NCI-H2171 (cell line): ENCODE results near the gene VPS13C.

Experiments
- DNase-seq: peaks from one replicate; lab custom pipeline; 2025; lab: John Stamatoyannopoulos, UW

The VPS13C gene, protein sequence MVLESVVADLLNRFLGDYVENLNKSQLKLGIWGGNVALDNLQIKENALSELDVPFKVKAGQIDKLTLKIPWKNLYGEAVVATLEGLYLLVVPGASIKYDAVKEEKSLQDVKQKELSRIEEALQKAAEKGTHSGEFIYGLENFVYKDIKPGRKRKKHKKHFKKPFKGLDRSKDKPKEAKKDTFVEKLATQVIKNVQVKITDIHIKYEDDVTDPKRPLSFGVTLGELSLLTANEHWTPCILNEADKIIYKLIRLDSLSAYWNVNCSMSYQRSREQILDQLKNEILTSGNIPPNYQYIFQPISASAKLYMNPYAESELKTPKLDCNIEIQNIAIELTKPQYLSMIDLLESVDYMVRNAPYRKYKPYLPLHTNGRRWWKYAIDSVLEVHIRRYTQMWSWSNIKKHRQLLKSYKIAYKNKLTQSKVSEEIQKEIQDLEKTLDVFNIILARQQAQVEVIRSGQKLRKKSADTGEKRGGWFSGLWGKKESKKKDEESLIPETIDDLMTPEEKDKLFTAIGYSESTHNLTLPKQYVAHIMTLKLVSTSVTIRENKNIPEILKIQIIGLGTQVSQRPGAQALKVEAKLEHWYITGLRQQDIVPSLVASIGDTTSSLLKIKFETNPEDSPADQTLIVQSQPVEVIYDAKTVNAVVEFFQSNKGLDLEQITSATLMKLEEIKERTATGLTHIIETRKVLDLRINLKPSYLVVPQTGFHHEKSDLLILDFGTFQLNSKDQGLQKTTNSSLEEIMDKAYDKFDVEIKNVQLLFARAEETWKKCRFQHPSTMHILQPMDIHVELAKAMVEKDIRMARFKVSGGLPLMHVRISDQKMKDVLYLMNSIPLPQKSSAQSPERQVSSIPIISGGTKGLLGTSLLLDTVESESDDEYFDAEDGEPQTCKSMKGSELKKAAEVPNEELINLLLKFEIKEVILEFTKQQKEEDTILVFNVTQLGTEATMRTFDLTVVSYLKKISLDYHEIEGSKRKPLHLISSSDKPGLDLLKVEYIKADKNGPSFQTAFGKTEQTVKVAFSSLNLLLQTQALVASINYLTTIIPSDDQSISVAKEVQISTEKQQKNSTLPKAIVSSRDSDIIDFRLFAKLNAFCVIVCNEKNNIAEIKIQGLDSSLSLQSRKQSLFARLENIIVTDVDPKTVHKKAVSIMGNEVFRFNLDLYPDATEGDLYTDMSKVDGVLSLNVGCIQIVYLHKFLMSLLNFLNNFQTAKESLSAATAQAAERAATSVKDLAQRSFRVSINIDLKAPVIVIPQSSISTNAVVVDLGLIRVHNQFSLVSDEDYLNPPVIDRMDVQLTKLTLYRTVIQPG (N-terminal part only)

DNA sequence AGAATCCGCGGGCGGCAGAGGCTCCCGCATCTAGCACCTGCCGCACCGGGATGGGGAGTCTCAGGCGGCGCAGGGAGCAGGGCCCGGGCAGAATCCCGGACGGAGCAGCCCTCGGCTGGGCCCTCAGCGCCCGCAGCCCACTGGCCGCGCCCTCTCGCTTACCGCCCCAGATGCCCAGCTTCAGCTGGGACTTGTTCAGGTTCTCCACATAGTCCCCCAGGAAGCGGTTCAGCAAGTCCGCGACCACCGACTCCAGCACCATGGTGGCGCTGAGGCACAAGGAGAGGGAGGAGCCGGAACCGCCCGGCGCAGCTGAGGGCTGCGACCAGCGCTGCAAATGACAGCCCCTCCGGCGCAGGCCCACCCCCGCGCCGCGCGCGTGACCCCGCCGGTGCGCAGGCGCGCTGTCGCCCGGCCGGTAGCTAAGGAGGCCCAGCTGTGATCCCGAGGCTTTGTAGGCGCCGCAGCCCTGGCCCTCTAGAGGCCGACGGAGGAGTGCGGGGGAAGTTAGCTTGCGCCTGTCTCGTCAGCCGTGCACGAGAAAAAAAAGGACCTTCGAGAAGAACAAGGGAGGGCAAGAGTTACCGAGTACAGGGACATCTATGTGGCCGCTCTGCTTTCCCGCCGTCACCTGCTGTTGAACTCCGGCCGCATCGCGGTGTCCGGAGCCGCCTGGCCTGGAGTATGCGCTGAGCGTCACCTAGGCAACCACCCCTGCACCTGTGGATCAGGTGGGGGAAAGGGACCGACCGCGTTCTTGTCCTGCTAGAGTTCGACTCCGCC, at the start of gene VPS13C:
Gene VPS13C, minus strand, starts transcription at position 335 of the 783 bp plus-strand sequence. Its CDS starts 73 bp downstream, at position 262.
- peak; percentile 94 for DNase-seq

DNA sequence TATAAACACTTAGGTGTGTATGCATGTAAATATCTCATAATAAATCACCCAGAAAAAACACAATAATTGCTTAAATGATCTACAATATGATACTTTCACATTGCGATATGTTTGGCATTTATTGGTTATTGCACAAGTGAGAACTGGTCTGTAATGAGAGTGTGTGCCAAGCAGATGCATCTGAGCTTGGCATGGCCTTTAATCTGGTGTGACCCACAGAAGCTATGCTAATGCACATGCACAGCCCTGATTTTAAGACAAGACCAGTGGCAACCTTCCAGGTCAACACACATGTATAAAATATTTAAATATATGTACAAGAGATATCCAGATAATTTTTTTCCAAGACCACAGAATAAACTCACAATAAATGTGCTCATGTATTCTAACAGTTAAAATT, 49.2 kb upstream of the VPS13C start:
- DNase-seq = no peak

DNA sequence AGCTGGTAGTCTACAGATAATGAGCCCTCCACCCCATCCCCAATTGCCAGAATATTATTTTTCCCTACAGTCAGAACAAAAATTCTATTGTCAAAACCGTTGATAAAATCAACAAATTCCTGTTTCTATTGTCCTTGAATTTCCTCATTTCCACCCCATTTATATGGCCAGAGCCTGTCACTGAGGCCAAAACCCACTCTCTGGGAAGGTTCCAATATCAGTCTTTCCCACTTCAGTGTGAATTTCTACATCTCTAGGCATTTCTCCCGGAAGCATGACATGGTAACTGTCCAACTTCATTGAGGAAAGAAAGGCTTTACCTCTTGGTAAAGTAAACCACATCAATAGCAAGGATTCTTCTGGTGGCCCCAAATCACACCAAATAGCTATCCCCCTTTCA, 48.2 kb upstream of the VPS13C start:
- no peak for DNase-seq

DNA sequence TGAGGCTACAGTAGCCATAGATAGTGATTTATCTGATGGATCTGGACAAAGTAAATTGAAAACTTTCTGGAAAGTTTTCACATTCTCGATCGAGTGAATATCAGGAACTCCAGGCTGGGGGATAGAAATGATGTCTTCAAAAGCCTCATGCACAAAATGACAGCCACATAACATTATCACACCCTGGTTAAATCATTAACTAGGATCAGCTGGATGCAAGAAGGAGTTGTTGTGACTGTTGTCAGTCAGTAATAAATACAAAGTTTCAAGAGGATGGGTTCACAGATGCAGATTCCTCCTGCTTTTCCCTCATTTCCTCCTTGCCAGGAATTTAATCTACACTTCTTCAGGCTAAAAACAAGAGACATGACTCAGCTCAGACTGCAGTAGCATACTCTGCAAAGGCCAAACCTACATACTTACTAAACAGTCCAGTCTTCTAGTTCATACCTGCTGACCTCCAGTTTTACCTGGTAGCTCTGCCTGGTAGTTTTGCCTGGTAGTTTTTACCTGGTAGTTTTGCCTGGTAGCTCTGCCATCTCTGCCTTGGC, 47.4 kb upstream of the VPS13C start:
- DNase-seq = no peak

DNA sequence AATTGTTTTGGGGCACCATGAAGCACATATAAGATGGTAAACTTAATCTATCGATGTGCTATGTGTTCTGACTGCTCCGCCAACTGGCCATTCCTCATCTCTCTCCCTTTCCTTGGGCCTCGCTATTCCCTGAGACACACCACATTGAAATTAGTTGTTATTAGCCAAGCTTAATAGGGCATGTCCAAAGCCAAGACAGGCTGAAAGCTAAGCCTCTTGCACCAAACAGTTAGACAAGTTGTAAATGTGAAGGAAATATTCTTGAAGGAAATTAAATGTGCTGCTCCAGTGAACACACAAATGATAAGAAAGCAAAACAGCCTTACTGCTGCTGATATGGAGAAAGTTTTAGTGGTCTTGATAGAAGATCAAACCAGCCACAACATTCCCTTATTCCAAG, 45.8 kb upstream of the VPS13C start:
- DNase-seq = no peak

DNA sequence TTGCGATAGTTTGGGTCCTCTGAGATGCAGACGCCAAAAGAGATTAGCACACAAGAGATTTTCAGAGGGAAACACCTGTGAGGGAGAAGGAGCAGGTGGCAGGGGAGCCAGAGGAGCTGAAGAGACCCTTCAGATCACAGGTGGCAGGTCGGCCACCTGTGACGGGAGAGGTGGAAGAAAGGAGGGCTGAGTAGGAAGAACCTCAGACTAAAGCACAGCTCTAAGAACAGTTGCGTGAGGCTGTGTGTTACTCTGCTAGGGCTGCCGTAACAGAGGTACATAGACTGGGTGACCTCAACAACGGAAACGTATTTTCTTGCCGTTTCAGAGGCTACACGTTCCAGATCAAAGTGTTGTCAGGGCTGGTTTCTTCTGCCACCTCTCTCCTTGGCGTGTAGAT, 45.0 kb upstream of the VPS13C start:
- peak; percentile 27 for DNase-seq

DNA sequence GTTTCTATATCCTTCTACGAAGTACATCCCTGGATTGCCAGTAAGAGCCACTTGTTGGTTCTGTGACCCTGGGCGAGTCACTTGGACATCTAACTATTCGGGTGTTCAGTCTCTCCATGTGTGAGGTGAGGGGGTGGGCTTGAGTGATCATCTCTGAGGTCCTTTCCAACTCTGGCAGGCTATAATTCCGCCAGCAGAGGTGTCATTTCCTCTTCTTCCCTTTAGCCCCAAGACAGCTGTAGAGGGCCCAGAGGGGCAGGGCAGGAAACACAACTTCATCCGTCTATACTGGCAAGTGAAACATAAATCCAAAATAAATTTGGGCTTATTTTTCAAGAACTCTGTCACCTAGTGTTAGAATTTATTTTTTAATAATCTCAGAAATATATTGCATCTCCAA, 44.6 kb upstream of the VPS13C start:
- DNase-seq = no peak

DNA sequence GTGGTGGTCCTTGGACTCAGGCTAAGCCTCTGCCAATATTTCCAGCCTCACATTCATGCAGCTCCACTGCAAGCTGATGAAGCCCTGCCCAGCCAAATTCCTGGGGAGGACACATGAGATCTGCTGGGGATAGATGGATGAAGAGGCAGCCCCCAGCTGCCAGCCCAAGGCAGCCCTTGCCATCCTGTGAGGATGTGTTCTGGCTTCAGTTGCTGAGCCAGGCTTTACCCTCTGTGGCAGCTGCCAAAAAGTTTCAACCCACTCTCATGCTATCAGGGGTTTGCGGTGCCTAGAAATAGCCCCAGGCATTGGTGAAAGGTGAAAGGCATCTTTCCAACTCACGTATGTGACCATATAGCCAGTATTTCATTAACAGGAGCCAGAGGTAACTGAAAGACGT, 44.2 kb upstream of the VPS13C start:
- no peak for DNase-seq

DNA sequence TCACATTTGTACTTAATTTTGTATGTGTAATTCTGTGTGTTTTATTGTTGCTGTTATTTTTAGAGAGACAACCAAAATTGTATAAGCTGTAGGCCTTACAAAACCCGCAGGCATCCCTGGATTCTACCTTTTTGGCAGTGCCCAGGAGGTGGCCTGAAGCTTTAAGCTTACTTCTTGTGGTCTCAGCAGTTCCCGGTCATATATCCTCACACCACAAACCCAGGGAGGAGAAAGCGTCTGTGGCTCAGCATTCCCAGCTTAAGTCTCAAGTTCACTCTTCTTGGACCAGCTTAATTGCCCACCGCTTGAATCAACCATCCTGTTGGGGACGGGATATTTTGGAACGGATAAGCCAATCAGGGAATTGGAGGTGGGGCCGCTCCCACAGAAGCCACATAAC, 43.2 kb upstream of the VPS13C start:
- no peak for DNase-seq

DNA sequence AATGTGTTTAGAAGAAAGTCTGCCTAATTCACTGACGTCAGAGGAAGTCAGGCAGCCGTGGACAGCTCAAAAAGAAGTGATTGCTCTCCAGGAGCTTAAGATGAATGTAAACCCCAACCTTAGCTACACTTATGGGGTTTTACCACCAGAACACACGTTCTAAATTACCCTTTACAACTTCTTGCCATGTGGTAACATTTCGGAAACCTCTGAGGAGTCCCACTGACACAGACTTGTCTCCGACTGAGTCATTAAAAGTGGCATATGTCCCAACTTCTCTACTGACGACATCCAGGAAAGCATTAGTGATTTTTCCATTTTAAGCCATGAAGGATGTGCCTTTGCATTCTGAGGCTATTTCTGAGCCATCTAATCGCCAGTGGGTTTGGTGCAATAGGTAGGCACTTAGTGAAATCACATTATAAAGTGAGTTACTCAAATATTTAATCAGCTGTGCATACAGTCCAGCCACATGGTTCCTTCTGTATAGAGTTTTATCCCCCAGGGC, 38.9 kb upstream of the VPS13C start:
- no peak for DNase-seq

DNA sequence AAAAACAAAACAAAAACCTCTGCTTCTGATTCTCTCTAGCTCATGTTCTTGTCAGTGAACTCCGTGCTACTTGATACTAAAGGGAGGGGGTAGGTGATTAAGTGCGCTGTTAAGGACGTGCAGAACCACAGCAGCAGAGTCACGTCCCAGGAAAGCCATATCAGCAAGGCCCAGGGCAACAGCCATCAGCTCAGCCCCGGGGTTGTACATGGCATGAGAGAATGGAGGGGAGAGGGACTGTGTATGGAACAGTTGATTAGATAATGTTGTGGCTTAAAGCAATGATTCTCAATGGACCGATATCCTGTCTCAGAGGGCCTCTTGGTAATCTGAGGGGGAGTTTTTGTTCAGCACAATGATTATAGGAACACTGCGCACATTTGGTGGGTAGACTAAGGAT, 34.1 kb upstream of the VPS13C start:
- no peak for DNase-seq

DNA sequence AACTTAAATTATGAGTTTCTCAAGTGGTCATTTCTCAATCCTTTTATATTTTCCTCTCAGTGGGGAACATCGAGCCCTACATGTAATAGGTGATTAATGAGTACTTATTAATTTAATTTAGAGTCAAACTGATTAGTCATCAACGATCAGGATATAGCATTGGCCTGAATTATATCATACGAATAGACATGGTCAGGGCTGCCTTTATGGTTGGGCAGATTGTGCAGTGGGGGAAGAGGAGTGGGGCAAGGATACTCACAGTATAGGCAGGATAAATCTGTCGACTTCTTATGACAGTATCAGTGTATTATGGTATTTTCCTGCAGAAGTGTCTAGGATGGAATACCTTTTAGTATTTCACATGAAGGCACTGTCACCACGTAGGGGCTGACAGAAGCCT, 33.6 kb upstream of the VPS13C start:
- no peak for DNase-seq

DNA sequence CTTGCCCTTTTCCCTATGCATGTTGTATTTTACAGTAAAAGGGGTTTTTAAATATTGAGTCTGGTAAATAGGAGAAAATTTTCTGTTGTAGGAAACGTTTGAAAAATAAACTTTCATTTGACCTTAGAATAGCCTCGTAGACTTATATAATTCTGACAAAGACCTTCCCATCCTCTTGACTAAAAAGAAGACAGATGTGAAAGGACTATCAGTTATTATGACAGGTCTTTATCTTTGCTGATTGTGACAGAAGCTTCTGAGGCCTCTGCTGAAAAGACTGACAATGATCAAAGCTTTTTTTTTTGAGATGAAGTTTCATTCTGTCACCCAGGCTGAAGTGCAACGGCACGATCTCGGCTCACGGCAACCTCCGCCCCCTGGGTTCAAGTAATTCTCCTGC, 30.7 kb upstream of the VPS13C start:
- DNase-seq = no peak

DNA sequence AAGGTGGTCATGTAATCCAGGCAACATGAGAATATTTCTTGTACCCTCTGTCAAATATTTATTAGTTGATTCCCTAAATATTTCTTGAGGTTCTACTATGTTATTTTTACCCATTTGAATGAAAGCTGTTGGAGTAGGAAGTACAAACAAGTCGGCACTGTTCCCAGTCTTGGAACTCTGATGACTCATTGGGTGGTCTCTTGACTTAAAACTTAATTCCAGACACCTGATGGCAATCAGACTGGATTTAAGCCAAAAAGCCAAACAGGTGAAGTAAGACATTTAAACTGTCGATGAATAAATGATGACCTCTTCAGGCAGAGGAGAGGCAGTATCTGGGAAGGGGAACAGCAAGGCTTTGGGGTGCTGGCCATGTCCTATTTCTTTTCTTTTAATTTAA, 29.4 kb upstream of the VPS13C start:
- no peak for DNase-seq

DNA sequence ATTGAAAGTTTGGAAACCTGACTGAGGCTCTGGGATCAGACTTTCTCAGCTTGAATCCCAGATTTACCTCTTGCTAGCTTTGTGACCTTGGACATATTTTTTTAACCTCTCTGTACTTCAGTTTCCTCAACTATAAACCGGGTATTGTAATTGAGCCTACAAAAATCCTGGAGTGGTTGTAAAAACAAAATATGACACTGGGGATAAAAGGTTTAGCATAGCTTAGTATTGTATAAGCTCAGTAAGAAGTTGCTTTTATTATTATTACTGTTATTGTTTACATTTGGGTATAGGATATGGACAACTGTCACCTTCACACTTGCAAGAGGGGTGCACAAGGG, 28.1 kb upstream of the VPS13C start:
- DNase-seq = no peak

DNA sequence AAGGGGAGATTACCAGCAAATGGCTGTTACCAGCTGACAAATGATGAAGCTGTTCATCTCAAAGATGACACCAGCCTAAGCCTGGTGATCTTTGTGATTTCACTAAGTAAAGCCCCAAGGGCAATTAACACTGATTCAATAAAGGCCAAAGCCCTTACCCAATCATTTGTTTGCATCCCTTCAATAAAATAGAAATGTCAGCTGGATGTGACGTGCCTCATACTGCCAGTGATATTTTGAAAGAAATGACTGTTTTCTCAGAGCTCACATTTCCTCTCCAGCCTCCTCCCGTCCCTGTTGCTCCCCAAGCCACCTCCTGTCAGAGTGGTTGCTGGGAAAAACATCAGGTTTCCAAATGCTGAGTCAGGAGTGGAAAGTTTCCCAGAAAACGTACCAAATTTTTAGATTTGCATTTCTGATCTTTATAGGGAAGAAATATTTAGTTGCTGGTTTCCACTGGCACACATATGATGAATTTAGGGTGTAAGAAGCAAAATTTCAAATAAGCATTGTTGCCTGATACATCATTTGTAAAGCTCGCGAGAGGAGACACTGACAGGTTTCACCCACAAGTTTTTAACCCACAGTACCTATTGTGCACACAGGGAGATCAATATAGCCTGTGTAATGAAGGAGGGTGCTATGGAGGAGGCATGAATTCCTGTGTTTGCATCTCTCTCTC, 27.6 kb upstream of the VPS13C start:
- DNase-seq = no peak

DNA sequence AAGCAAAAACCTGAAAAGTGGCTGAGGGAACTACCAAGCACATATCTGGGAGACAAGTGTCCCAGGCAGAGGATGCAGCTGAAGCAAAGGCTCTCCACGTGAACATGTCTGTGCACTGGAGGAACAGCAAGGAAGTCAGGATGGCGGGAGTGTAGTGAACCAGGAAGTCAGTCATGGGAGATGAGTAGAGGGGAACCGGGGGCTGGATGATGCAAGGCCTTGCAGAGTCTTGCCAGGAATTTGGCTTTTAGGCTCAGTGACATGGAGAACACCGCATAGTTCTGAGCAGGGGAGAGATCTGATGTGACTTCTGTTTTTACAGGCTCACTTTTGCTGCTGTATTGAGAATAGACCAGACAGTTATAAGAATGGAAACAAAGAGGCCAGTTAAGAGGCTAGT, 25.5 kb upstream of the VPS13C start:
- DNase-seq = no peak

DNA sequence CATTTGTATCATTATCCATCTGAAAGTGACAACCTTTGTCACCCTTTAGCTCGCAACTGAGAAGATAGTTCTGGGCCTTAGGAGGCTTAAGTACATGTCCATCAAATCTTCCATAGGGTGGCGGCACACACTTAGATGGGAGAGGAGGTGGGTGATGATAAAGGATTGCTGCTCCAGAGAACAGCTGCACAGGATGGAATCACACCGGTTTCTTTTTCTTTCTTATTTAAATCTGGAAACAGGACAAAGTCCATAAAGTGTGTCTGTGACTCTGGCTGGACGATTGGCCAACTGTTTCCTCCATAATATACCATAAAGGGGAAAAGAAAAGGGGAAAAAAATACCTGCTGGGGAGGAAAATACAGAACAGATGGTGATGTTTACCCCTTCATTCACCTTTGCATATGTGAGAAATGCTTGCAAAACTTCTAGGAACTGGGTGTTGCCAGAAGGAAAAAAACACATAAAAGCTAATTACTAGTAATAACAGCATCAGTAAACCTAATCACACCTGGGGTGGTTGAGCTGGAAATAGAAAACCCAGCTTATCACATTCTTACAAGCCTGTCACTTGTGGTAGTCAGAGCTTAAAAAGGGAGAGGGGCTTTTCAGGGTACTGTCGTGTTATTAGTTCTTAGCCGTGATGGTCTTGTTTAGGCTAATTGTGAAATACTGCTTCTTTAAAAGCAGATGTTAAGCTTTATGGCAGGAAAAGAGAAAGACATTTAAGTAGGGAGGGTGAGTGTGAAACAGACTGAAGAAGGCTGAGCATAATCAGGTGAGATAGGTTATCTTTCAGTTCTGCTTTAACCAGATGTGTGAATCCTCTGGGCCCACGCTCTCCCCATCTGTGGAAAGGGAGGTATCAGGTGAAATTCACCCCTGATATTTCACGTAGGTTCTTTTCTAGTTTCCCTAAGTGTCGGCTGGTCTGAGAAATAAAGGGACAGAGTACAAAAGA, 23.2 kb upstream of the VPS13C start:
- peak; percentile 45 for DNase-seq

DNA sequence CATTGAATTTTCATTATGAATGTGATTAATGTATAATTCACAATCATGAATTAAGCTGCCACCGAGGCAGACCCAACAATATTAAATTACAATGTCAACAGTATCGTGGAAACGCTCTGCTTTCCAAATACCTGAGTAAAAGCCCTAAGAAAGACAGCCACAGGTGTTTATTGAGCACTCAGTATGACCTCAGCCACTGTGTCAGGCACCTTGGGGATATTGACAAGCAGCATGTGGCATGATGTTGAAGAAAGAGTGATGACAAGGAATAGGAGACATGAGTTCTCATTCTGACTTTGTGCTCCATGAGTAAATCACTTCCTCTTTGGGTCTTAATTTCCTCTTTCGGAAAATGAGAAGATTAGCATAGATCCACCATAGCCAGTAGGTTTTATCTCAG, 19.3 kb upstream of the VPS13C start:
- DNase-seq = no peak
